Cerebellar nuclear complex (tissue), 1 donor: ENCODE results near the gene TSPAN18.

ENCODE experiments used
- DNase-seq, 2 experiments: peaks; one replicate each; lab custom pipeline; 2025; lab: John Stamatoyannopoulos, UW

Gene TSPAN18

DNA sequence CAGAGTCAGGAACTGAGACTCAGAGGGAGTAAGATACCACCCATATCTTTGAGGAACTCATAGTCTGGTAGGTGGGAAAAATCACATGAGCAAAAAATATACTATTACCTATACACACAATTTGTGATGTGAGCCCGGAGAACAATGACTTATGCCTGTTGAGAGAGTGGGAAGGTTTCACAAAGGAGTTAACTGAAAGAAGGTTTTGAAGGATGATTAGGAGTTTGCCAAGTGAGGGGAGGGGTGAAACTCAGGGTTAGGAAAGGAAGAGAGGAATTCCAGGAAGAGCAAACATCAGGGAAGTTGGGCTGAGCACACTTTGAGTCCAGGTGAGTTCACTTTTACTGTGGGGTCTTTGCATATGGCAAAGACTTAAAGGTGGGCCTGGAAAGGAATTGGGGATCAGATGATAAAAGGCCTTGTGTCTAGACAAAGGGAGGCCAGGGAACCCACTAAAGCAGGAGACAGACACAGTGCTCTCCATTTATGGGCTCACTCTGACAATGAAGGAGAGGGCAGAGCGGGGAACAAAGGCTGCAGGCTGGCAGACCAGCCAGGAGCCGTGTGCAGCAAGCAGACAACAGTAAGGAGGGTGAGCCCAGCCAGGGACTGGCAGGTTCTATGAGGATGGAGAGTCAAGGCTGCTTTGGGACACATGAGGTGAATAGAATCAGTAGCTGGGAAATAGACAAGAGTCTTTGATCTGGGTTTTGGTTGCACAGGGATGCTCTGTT, 33.1 kb downstream of the TSPAN18 start:
- no peak for DNase-seq

DNA sequence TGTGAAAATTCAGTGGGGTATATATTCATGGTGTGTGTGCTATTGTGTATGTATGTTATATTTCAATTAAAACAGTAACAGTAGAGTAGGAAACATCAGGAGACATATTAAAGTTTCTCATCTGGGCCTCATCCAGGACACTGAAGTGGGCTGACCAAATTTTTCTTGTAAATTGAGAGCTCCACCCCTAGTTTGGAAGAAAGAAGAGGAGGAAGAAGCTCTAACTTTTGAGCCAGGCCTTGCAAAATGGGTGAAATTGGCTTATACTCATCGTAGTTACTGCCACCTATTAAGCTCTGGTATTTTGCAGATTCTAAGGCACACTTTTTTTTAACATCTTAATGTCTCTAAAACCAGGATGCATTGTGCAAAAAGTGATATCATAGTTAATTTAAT, 33.7 kb downstream of the TSPAN18 start:
- no peak for DNase-seq

DNA sequence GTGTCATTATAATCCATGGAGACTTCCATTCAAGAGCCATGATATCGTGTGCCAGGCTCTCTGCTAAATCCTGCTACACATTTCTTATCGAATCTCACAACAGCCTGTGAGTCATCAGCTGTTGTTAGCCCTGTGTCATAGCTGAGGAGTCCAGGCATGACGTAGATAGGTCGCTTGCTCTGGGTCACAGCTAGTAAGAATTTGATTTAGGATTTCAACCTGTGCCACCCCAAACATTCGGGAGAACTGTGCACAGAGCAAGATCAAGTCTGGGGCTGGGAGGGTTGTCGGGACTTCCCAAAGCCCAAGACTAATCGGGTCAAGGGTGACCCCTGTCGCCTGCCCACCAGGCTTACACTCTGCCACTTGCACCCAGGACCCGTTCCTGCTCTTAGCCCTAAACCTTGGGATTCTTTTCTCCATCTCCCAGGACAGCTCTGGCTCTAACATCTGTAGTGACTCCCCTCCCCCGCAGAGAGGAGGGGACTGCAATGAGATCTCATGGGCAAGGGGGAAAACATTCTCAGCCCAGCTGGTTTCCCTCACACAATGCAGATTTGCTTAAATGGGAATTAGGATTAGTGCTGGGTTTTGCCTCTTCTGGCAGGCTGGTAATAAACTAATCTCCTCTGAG, 34.3 kb downstream of the TSPAN18 start:
- no peak for DNase-seq

DNA sequence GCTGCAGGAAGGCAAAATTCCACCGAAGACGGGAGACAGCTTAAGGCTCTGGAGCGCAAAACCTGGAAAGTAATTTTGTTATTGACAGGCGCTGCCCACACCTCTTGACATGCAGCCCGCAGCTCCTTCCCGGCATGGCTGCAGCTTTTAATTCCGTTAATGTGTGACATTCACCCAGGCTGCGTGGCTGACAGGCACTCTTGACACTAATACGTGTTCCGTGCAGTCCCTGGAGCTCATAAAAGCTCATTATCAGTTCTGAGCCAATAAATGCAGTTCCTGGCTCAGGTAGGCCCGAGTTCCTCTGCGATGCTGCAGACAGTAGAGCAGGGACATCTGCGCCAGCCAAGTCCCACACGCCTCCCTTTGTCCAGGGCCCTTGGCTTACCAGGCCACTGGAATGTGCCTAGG, 34.8 kb downstream of the TSPAN18 start:
- DNase-seq, result no peak

GRCh38 chr11:44763121-44763820, 36.5 kb downstream of the TSPAN18 start:
- no peak for DNase-seq

DNA sequence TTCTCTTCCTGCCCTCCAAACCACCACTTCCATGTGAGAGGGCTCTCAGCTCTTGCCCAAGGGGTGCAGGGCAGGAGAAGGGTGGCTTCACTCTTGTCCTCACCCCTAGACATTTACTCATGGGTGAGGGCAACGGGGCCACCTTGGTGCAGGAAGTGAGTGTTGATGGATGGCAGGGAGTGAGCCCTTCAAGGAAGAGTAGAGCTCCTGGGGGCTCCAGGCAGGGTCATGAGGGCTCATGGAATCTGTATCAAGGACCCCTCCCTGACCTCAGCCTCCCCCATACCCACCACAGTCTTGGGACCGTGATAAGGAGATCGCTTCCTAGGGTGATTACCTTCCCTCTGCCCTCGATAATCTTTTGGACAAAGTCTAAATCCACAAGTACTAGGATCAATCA, 37.8 kb downstream of the TSPAN18 start:
- no peak for DNase-seq

GRCh38 chr11:44765026-44765595, 38.3 kb downstream of the TSPAN18 start:
- DNase-seq, result no peak

- no peak for DNase-seq
These were observed 38.9 kb downstream of the TSPAN18 start for GRCh38 chr11:44765676-44766075.

DNA sequence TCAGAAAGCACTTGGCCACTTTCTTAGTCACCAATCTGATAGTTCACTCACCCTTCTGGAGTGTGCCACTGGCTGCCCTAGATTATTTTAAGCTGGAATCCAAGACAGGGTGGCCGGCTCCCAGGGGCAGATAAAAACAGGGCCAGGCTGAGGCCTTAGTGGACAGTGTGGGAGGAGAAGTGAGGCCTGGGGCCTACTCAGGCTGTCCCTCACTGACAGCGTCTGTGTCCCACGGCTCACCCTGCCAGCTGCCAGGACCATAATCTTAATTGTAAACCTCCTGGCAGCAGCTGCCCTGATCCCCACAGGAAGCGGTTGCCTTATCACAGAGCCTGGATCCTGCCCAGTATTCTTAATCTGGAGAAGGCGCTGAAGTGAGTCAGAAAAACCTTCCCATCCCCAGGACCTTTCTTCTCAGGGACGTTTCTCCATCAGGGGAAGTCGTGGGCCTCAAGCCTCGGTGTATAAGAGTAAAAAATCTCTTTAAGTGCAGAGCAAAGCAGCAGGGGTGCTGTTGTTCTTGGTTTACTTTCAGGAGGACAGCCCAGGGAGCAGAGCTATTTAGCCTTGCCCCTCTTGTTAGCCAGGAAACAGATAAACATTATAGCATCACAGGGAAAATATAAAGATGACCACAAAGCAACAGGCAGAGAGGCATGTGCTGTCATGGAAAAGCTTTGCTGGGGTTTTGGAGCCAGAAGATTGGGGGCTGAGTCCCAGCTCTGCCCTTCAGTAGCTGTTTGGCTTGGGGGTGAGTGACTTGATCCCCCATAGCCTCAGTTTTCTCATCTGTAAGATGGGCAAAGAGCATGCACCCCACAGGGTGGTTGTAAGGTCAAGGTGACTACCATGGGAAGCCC, 39.6 kb downstream of the TSPAN18 start:
- no peak for DNase-seq

DNA sequence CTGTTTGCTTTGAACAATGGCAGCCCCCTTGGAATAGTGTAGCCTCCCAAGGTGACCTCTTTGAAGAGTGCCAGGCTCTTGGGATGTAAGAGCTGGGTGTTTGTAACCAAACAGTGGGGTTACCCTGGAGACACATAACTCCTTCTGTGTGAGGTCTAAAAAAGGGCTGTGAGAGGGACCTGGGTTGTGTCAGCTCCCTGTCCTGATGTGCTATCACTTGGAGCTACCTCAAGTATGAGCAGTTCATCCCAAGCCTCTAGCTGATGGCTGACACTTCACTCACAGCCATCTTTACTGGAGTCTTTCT, 40.2 kb downstream of the TSPAN18 start:
- DNase-seq, result no peak

GRCh38 chr11:44767421-44767820, 40.7 kb downstream of the TSPAN18 start:
- DNase-seq, result no peak

DNA sequence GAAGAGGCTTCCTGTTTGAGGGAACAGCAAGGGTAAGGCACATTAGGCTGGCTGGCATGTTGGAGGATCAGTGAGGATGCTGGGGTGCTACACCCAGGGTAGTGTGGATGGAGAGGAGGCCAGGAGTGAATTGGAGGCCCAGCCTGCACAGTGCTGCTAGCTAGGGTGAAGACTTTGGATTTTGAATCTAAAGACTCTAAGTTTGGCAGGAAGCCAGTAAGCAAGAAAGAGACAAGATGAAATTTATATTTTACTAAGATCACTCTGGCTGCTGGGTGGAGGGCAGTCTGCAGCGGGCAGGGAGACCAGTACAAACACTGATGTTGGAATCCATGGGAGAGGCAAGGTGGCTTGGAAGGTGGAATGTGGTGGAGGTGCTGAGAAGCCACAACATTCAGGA, 43.6 kb downstream of the TSPAN18 start:
- no peak for DNase-seq

DNA sequence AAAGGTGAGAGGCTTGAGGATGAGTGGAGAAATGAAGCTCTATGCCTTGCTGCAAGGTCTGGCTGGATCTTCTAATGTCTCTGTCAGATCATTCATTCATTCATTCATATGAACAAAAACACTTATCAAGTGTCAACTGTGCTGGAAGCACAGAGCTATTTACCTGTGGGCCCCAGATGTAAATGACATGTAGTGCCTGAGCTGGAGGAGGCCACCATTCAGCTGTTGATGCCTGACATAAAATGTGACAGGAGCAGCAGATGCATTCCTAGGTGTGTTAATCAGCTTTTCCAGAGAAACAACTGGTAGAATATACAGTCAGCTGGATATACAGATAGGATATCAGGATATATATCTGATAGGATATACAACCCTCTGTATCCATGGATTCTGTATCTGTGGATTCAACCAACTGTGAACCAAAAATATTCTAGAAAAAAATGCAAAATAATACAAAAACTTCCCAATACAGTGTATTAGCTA, 44.5 kb downstream of the TSPAN18 start:
- no peak for DNase-seq

GRCh38 chr11:44771841-44772240, 45.1 kb downstream of the TSPAN18 start:
- no peak for DNase-seq

- DNase-seq, result no peak
These were observed 46.7 kb downstream of the TSPAN18 start for GRCh38 chr11:44773351-44773965.

DNA sequence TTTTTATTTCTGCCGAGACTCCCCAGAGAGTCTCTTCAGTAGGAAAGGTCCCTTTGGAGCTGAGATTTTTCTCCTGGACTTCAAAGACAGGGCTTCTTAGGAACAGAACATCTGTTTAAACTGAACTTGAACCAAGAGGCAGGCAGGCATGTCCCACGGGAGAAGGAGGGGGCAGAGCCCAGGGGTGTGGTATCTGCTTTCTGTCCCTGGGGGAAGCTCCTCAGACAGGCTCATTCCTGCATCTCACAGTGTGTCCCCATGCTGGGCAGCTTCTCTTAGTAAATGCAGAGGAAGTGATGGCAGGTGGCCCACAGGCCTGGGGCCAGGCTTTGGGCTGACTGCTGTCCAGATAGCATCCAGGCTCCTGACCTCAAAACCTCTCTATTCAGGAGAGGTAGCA, 47.3 kb downstream of the TSPAN18 start:
- DNase-seq, result no peak

DNA sequence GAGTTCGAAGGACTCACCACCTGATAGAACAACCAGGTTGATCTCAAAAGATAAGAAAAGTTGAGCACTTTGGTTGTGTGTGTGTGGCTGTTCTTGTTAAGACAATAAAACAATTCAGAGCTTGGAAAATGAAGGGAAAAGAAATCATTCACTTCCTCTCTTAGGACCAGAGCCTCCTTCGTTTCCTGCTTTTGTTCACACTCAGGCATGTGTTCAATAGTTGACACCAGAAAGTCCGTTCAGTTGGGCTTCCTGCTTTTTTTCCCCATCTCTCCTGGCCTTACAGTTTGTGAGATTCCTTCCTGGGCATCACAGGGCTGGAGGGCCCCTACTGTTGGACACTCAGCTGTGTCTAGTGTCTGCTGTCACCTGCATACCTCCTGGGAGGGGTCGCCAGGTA, 48.0 kb downstream of the TSPAN18 start:
- DNase-seq, result no peak

GRCh38 chr11:44775366-44775984, 48.7 kb downstream of the TSPAN18 start:
- no peak for DNase-seq

GRCh38 chr11:44775985-44776446, 49.3 kb downstream of the TSPAN18 start:
- DNase-seq, result no peak

DNA sequence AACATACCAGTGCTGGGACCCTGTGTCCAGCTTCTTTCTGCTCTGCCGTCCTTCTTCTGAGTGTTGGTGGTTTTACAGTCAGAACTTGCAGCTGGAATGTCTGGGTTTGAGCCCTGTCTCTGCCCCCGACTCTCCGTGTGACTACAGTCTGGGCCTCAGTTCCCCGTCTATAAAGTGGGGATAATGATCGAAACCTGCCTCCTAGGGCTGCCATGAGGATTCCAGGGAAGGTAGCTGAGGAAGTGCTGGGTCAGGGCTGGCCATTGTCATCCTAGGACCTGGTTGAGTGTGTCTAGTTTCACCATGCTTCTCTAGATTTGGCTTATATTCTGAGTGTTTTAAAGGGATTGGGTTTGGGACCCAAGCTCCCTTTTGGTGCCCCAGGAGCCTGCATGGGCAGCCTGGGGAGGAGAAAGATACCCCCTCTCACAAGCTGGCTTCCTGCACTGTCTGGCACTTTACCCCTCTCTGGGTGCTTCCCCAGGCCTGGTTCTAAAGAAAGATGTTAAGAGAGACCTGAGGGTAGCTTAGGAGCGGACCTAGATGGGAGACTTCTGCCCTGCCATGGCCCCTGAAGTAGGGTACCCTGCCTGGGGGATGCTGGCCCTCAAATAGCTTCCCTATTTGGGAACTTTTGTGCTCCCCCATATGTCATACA, 49.9 kb downstream of the TSPAN18 start:
- DNase-seq, result no peak
